NCI-H748 (cell line): ENCODE data around the gene OR52N1.

ENCODE experiments used
- DNase-seq: peaks from one replicate; lab custom pipeline; 2025; ENCODE audit not compliant: unreplicated experiment; lab: John Stamatoyannopoulos, UW

The OR52N1 gene

DNA sequence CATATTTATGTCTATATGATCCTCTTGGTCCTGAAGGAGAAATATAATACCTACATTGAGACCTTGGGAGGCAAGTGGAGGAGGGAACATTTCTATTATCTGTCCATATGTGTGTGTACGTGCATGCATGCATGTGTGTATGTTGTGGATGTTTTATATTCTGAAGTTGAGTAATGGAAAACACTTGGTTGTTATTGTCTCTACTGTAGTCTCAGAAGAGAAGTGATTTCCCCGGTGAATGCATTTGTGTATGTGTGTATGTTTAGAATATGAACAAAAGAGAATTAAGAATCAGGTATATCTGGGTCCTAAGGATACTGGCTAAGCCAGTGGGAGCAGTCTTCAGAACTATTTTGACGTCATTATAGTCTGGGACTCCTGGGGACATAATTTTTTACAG is at the start of gene OR52N1:
Gene OR52N1 (minus strand): TSS at position 101 of the 400 bp plus-strand sequence. CDS start 2,449 bp downstream, outside the sequence.
- no peak for DNase-seq

DNA sequence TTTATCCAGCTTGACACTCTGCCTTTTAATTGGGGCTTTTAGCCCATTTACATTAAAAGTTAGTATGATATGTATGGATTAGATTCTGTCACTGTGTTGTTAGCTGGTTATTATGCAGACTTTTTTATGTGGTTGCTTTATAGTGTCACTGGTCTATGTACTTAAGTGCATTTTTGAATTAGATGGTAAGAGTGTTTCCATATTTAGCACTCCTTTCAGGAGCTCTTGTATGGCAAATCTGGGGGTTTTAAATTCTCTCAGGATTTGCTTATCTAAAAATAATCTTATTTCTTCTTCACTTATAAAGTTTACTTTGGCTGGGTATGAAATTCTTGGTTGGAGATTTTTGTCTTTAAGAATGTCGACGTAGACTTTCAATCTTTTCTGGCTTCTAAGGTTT is 46.6 kb upstream of the OR52N1 start:
- no peak for DNase-seq

DNA sequence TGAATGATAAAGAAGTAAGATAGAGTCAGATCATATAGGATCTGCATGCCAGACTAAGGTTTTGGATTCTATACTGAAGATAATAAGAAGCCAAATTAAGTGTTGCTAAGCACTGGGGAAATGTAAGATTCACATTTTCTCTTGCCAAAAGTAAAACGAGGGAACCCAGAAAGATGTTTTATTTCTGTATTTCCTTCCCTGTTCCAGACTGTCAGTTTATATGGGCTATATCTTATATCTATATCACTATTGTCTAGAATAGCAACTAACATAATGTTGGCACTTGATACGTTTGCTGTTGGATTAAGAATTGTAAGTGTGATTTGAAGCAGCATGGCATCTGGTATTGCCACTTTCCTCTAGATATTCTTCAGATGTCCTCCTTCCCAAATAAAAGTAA is 42.4 kb upstream of the OR52N1 start:
- DNase-seq, result no peak

DNA sequence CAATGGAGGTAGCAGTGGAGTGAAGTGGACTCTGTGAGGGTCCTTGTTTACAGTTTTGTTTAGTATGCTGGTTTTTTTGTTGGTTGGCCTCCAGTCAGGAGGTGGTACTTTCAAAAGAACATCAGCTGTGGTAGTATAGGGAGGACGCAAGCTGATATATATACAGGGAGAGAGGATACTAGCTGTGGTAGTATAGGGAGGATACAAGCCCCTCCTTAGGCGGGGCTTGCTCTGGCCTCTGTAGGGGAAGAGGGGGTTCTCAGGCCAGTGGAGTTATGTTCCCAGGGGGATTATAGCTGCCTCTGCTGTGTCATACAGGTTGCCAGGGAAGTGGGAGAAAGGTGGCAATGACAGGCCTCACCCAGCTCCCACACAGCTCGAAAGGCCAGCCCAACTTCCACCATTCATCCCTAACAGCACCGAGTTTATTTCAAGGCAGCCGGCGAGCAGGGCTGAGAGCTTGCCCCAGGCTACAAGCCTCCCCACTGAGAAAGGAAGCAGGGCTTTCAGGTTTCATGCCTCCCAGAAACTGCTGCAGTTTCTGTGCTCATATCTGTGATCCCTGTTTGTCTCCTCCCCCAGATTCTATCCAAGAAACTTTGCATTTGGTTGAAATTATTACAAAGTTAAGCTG is 40.2 kb upstream of the OR52N1 start:
- no peak for DNase-seq

DNA sequence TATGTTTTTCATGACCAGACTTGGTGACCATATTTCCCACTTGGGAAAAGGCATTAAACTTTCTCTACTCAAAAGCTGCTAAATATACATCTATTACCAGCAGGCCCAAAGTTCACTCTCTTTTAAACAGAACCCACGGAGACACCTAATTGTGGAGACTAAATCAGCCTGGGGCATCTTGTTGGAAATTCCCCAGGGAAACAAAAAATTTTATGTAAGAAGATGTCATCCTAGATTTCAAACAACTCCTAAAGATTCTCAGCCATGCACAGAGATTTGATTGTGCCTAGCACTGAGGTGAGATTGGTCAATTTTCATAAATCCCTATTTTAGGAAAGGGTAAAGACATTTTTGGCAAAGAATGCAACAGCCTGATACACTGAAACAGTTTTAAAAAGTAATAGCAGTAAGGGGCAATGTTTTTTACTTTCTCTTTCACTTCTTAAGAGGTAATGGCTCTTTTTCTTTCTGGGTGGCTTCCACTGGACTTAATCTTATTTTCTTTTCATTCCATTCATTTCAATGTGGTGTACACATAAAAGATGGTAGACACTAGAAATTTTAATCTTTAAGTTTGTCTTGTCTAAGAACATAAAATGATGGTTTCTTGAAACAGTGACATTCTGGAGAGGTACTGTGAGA is 27.3 kb upstream of the OR52N1 start:
- no peak for DNase-seq

DNA sequence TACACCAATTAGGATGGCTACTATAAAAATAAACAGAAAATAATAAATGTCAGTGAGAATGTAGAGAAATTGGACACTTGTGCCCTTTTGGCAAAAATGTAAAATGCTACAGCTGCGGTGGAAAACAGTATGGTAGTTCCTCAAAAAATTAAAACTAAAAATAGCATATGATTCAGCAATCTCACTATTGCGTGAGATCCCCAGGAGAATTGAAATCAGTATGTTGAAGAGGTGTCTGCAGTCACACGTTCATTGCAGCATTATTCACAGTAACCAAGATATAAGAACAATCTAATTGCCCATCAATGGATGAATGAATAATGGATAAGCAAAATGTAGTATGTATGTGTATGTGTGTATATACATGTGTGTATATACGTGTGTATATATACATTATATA is 24.5 kb upstream of the OR52N1 start:
- DNase-seq, result no peak

DNA sequence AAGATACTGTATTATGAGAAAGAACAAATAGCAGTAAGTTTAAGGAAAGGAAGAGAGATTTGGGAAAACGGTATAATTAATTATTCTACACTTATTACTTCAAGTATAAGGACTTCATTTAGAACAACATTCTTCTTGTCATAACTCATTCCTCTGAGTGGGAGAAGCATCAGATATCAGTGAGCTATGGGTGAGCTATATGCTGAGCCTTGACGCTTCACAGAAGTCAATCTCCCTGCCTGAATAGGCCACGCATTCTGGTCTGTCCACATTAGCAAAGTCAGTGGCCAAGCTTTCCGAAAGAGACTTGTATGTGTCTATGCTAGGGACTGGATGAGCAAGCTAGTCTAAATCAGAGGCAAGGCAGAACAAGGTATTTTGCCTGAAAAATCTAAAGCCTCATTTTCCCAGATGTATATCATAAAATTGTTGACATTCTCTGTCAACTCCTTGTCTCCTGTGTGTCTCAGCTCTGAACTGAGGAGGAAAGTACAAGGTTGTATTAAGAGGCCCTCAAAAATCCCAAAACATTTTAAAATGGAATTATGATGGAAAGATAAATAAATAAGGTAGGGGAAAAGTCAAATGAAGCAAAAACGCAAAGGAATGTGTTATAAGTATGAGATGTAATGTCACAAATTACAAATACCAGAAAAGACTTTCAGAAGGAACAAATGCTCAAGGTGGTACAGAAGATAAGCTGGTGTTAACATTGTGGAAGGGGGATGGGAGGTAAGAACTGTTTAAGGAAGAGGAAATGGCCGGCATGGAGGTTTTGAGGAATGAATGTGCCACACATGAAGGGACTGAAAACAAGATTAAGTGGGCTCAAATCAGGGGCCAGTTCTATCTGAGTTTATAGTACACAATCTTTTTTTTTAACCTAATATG is 19.1 kb upstream of the OR52N1 start:
- DNase-seq, result no peak

DNA sequence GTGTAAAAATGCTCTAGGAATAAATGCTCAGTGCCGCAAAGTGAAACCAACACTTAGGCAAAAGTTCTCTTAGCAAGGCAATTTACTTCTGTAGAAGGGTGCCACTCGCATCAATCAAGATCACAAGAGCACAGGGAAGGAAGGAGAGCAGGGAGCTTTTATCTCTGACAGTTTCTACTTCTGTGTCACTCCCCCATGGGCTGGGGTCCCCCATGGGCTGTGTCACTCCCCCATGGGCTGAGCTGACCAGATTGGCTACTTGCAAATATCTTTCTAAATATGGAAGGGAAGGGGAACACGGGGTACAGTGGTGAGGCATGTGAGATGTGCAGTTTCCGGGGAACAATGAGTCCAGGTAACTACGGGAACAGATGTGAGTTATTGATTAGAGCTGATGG is 18.1 kb upstream of the OR52N1 start:
- DNase-seq, result no peak

DNA sequence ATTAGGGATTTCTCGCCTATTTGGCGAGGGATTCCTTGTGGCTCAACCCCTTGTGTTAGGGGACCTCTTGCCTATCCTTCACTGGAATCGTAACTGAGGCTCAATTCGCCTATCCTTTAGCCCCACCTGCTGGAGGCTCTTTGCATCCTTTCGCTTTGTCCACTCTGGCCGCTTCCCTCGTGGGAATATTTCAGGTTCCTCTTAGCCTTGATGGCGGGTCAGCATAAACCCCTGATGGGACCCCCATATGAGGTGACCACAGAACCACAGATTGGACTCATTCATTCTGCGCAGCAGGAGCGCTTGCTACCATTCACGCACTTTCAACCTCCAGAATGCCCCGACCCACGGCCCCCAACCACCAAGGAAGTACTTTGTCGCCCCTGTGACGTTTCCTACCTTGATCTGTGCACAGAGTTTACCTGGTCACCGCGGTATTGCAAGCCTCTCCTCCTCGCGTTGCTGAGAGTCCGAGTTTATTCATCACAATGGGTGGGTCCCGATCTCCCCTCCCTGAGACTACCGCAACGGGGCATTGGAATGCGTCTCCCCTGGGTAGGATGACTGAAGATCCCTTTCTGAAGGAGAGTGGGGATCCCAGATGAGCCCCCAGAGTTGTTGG is 17.5 kb upstream of the OR52N1 start, which contains the start of gene OR52N2:
Gene OR52N2 (plus strand): TSS at position 425 of the 622 bp plus-strand sequence. CDS start 11,412 bp downstream, outside the sequence.
- DNase-seq, result peak; percentile 73

DNA sequence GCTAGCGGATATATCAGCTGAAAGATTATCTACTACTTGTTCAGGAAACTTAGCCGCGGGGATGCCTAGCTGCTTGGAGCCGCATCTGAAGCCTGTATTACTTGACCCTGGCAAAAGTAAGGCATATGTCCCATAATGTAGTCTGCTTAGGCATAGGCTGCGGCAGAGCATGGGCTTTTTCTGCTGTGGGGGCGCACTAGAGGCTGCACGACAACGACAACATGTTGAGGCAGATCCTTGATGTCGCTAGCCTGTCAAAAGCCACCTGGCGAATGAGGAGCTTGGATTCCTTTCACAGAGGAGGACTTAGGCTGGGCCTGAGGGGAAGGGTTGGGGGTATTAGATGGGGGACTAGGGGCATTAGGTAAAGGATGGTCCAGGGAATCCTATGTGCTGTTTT is 16.5 kb upstream of the OR52N1 start:
- no peak for DNase-seq

DNA sequence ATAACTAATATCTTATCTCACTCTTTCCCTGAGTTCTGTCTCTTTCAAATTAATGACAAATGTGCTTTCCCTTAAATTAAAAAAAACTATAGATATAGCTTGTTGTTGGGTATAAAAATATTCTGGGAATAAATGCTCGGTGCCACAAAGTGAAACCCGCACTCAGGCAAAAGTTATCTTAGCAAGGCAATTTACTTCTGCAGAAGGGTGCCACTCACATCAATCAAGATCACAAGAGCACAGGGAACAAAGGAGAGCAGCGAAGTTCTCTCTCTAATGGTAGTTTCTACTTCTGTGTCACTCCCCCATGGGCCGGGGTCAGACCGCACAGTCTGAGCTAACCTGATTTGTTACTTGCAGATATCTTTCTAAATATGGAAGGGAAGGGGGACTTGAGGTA is 12.9 kb upstream of the OR52N1 start:
- DNase-seq, result no peak

DNA sequence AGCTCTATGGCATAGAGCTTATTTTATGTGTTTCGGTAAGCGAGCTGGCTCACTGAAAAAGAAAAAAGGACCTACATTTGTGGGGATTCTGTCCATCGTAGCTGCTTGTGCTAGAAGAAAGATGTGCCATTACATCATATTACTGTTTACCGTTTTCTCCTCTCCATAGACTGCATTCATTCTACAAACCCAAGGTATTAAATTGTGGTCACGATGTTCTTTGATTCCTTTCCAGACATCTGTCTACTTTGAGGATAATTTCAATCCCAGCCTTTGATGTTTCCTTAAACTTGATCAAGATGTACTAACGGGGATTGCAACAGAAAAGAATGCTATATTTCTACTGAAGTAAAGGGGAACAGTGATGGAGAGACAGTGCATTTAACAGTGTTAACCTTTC is 5.5 kb upstream of the OR52N1 start:
- no peak for DNase-seq

DNA sequence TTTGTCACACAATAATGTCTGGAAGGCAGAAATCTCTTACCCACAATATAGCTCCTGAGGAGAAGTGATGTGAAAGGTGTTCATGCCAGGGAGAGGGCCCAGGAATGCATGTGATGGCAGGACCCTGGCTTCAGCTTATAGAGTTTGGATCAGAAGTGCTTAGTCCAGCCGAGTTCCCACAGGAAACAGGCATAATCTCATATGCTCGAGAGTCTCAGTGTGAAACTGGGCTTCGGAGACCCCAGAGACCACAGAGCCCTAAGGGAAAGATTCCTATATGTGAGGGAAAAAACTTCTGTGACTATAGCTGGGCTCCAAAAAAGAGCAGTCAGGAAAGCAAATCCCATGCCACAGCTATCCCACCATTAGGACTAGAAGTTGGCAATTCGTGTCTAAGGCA is 7.8 kb downstream of the OR52N1 start, which contains the start of gene OR52N5:
Gene OR52N5 (minus strand): TSS at position 101 of the 400 bp plus-strand sequence. CDS start 4,721 bp downstream, outside the sequence.
- no peak for DNase-seq

DNA sequence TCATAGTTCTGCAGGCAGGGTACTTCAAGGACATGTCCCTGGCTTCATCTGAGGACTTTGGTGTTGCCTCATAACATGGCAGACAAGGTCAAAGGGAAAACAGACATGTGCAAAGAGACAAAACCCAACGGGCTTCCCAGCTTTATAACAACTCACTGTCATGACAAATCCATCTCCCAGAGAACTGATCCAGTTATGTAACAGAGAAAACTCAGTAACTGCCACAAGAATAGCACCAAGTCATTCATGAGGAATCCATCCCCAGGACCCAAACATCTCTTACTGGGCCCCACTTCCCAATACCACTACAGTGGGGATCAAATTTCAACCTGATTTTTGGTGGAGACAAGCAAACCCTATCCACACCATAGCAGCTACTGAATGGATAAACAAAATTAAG is 24.0 kb downstream of the OR52N1 start:
- no peak for DNase-seq

DNA sequence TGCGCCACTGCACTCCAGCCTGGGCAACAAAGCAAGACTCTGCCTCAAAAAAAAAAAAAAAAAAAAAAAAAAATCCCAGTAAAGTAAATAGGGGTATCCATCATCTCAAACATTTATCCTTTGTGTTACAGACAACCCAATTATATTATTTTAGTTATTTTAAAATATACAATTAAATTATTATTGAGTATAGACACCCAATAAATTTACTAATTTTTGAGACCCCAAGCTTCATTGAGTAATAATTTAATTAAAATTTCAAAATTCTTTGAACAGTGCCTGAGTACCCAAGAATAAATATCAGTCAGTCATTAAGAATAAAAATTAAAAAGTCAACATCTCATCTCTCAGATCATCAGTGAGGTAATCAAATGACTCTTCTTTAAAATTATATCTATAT is 37.1 kb downstream of the OR52N1 start, which contains the start of gene OR52N4:
Gene OR52N4 (plus strand): TSS at position 301 of the 400 bp plus-strand sequence. CDS start 498 bp downstream, outside the sequence.
- DNase-seq, result no peak

DNA sequence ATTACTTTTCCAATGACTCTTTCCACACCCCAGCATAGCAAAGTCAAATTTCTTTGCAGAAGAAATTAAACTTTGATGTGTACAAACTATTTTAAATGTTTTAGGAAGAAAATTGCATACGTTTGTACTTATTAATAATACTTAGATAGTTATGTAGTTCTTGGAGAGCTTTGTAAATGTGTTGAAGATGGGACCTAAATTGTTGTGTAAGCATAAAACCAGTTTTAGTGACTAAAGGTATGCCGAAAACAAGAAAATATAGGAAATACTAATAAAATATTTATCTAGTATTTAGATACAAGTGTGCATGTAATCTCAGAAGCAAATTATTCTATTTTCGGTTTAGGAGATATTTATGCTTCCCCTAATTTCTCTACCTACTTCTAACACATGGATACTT is 41.2 kb downstream of the OR52N1 start:
- DNase-seq, result no peak

DNA sequence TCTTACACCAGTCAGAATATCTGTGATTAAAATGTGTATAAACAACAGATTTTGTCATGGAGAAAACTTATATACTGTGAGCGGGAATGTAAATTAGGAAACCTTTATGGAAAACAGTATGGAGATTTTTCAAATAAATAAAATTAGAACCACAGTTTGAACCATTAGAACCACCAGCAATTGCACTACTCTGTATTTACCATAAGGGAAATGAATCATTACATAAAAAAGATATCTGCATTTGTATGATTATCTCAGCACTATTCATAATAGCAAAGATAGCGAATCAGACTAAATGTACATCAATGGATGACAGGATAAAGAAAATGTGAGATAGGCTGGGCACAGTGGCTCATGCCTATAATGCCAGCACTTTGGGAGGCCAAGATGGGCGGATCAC is 44.5 kb downstream of the OR52N1 start:
- DNase-seq, result no peak

DNA sequence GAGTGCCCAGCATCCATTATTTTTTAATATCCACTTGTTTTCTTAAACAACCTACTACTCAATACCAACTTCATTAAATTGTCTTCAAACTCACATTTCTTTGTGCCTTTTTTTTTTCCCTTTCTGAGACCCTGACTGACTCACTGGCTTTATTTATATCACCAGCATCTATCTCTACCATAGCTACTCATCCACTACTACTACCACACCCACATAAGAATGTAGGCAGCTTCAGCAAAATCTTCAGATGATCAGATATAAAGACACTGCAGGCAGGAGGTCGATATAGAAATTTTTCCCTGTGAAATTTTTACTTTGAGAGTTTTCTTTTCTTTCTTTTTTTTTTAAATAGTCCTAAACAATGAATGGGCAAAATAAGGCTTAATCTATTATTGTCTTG is 52.6 kb downstream of the OR52N1 start:
- DNase-seq, result no peak

DNA sequence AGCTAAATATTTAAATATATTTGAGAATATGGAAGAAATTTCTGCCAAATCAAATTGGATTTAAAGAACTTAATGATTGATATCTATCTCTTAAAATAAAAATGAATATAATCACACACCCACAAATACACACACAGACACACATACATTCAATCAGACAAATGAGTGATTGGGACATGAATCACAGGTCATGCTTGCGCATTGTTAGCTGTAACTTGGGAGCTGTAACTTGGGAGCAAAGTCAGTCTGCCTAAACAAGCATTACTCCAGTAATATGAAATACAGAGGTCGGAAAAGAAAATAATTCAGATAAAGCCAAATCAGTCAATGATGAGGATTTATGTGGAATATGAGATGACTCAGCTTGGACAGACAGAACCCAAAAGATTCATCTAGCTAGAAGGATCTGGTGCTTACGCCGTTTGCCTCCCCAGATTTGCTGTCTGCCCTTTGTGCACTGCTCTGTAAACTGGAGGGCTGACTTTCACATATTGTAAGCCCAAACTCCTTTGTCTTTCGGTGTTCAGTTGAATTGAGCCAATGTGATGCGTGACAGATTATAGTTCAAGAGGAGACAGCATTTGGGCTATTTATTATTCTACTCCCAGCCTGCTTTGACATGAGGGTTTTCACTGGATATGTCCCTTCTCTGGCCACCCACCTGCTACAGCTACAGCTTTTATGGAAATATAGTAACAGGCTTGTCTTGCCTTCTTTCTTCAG is 53.2 kb downstream of the OR52N1 start:
- no peak for DNase-seq

DNA sequence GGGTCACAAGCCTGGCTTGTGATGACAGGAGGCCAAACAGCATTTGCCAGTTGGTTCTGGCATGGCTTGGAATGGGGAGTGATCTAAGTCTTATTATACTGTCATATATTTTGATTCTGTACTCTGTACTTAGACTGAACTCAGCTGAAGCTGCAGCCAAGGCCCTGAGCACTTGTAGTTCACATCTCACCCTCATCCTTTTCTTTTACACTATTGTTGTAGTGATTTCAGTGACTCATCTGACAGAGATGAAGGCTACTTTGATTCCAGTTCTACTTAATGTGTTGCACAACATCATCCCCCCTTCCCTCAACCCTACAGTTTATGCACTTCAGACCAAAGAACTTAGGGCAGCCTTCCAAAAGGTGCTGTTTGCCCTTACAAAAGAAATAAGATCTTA is 54.0 kb downstream of the OR52N1 start:
- DNase-seq, result no peak
